HUDEP-2 (cell line): ENCODE data around the gene FGB.
A peak's percentile ranks its signal among the peaks of the same experiment; 100 is the strongest.

ENCODE experiments used
- DNase-seq, 76 experiments: peaks; one replicate each; lab custom pipeline; 2025; ENCODE audit not compliant: unreplicated experiment in 76 of 76; lab: John Stamatoyannopoulos, UW

Gene FGB

GRCh38 chr4:154562697-154563254 is at the start of gene FGB:
FGB (plus strand) TSS chr4:154563011; CDS start chr4:154563019, 8 bp downstream.
- no peak for DNase-seq

GRCh38 chr4:154516318-154517029 is 46.3 kb upstream of the FGB start:
- no peak for DNase-seq

GRCh38 chr4:154517591-154517990 is 45.2 kb upstream of the FGB start:
- DNase-seq, result no peak

- DNase-seq, result no peak
These were observed 43.6 kb upstream of the FGB start for GRCh38 chr4:154519214-154519613.

- DNase-seq, result no peak
These were observed 41.2 kb upstream of the FGB start for GRCh38 chr4:154521607-154522006.

- DNase-seq, result no peak
These were observed 36.7 kb upstream of the FGB start for GRCh38 chr4:154526151-154526550.

- no peak for DNase-seq
These were observed 35.5 kb upstream of the FGB start for GRCh38 chr4:154527308-154527707.

GRCh38 chr4:154528869-154529268 is 33.9 kb upstream of the FGB start:
- DNase-seq, result no peak

- no peak for DNase-seq
These were observed 32.9 kb upstream of the FGB start for GRCh38 chr4:154529728-154530519.

GRCh38 chr4:154534296-154534695 is 28.5 kb upstream of the FGB start:
- no peak for DNase-seq

GRCh38 chr4:154542271-154542879 is 20.4 kb upstream of the FGB start:
- no peak for DNase-seq

GRCh38 chr4:154545689-154546088 is 17.1 kb upstream of the FGB start:
- no peak for DNase-seq

GRCh38 chr4:154549894-154550790 is 12.7 kb upstream of the FGB start, which contains the start of gene PLRG1:
PLRG1 (minus strand) TSS chr4:154550400; CDS start chr4:154550308, 92 bp downstream.
- DNase-seq, result peak in 75 of 76 experiments; percentile 5 to 96 (median 89)

- DNase-seq, result peak in 70 of 76 experiments; percentile 1 to 77 (median 40)
These were observed 10.7 kb upstream of the FGB start for GRCh38 chr4:154551872-154552686.

- no peak for DNase-seq
These were observed 3.7 kb upstream of the FGB start for GRCh38 chr4:154559141-154559493.

GRCh38 chr4:154559494-154560418 is 3.1 kb upstream of the FGB start:
- peak in 18 of 76 experiments; percentile 1 to 32 (median 10) for DNase-seq

GRCh38 chr4:154560419-154560801 is 2.4 kb upstream of the FGB start:
- DNase-seq, result no peak

GRCh38 chr4:154560824-154561231 is 2.0 kb upstream of the FGB start:
- DNase-seq, result no peak
